ENCODE data around the gene ZDHHC19.
"Not testable (repeated sequence)": the region's sequence is repeated elsewhere in the genome, so short reads cannot be mapped to it uniquely, and the experiment has no call there.

Gene ZDHHC19

DNA sequence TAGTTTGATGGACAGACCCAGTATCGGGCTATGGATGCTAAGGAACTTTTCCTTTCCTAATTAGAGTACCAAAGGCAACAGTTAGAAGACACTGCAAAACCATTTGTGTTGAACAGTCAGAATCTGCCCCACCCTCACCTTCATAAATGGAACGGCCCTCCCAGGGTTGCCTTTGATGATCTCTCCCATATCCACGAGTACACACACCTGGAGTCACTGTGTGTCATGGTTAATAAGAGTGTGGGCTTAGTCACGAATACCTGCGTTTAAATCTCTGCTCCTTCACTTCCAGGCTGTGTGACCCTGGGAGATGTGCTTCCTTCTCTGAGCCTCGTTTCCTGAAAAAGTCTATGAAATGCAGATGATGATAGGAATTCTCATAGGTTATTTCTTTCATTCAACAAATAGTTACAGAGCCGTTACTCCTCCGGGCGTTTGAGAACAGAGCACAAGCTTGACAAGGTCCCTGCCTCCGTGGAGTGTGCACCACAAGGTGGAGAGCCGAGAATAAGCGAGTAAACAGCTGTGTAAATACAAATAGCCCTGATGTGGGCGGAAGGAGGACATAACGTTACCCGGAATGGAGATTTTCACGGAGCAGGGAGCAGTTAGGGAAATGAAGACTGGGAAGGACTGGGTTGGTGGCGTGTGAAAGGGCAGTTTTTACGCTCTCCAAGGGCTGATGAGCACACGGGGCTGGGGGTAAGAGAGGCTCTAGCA, 11.8 kb upstream of the ZDHHC19 start:
- no peak for DNase-seq

- no peak for DNase-seq
Observed at GRCh38 chr3:196220991-196221390, 9.8 kb upstream of the ZDHHC19 start.

GRCh38 chr3:196220587-196220986, 9.4 kb upstream of the ZDHHC19 start:
- no peak for DNase-seq

- DNase-seq, result no peak
Observed at GRCh38 chr3:196219970-196220311, 8.7 kb upstream of the ZDHHC19 start.

DNA sequence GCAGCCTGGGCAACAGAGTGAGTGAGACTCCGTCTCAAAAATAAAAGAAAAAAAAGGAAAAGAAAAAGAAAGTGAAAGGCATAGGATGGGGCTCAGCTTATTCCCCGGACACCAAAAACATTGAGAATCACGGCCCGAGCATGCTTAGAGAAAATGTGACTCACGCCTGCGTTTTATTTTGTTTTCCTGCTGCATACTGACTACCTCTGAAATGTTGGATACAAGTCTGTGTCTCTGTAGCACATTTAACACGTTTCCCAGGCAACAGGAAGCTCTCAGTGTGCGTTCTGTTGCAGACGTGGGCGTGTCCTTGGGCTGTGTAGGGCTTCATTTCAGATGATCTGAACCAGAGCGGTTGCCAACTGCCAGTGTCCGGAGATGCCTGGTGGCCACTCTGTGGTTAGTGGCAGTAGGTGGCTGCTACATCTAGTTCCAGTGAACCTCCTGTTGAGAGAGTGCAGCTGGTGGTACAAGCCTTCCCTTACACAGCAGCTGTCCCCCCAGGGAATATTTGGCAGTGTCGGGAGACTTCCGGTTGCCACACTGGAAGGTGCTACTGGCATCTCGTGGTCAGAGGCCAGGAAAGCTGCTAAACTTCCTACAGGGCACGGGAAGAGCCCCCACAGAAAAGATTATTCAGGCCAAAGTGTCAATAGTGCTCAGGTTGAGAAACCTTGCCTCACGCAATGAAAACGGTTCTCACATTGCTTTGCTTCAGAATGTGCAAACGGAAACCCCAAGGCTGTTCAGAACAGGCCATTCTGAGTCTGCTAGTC, 8.2 kb upstream of the ZDHHC19 start:
- peak; percentile 29 to 90 for DNase-seq

DNA sequence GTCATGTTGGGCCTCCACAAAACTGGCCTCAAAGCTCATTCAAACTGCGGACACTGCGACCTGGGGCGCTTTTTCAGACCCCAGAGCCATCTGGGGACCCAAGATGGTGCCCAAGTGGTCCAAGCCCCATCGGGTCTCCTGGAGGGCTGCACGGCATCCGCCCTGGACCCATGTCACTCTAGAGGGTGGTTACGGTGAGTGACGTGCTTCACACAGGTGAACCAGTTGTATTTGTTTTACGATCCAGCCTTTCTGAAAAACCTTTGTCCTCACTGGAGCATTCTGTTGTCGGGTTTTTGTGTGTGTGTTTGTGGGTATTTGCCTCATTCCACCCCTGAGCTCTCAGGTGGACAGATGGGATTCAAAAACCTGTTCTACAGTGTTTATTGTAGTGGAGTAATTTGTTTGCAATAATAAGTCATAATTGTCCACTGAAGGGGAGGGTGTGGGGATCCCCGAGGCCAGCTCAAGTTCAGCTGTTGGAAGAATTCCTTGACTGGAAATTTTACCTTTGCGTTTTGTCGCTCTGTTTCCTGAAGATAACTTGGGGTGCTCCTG, 7.0 kb upstream of the ZDHHC19 start:
- DNase-seq, result no peak

GRCh38 chr3:196217307-196218154, 6.3 kb upstream of the ZDHHC19 start:
- no peak for DNase-seq

DNA sequence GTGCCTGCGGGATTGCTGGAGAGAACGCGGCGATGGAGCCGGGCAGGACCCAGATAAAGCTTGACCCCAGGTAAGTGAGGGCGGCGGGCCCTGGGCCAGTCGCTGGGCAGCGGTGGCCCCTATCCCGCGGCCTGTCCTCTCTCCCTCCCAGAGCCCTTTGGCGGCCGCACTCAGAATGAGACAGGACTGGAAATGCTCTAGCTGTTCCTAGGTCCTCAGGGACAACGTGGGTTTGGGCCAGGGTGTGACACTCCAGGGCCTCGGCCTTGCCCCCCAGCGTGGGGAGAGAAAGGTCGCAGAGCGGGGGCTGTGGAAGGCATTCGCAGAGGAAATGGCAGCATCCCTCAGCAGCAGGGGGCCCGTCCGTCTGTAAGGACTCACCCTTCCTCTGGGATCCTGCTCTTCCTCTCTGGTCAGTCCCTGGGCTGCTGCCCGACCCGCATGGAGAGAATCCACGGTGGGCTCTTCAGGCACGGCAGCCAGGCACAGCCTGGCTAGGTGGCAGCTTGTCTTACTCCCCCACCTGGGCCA, 5.5 kb upstream of the ZDHHC19 start:
- DNase-seq, result no peak

DNA sequence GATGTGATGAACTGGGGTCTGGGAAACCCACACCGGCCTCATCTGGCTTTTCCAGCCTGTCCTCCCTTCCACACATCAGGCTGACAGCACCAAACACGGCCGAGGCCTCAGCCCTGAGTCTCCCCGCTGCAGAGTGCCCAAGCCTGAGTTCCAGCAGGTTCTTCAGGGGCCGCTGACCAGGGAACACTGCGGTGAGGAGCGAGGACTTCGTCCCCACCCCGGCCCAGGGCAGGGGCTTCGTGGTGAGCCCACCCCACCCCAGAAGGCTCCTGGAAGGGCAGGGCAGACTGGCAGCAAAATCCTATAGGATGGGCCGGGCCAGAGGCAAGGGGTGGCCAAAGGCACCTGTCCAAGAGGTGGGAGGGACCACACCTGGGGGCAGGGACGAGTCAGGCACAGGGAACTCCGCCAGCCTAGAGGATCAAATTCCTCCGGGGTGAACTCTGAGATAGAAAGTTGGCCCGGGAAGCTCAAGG, 4.9 kb upstream of the ZDHHC19 start, which contains the start of gene SLC51A:
SLC51A (plus strand) TSS at position 446 of the 476 bp plus-strand sequence. CDS start 179 bp downstream, outside the sequence.
- DNase-seq, result no peak

- no peak for DNase-seq
Observed at GRCh38 chr3:196215493-196216020, 4.4 kb upstream of the ZDHHC19 start.

GRCh38 chr3:196214783-196215441, 3.7 kb upstream of the ZDHHC19 start:
- no peak for DNase-seq

DNA sequence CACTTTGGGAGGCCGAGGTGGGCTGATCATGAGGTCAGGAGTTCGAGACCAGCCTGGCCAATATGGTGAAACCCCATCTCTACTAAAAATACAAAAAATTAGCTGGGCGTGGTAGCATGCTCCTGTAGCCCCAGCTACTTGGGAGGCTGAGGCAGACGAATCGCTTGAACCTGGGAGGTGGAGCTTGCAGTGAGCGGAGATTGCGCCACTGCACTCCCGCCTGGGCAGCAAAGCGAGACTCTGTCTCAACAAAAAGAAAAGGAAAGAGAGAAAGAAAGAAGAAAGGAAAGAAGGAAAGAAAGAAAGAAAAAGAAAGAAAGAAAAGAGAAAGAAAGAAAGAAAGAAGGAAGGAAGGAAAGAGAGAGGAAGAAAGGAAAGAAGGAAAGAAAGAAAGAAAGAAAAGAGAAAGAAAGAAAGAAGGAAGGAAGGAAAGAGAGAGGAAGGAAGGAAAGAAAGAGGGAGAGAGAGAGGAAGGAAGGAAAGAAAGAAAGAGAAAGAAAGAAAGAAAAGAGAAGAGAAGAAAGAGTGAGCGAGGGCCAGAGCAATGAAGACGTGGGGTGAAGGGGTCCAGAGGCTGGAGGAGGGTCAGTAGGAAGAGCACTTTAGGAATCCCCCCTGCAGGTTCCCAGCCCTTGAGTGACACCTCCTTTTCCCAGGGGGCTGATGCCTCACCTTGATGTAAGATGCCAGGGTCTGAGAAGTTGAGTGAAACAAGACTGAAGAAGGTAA, 1.1 kb downstream of the ZDHHC19 start:
- not testable (repeated sequence) for DNase-seq

GRCh38 chr3:196208942-196209695, 2.1 kb downstream of the ZDHHC19 start:
- DNase-seq, result no peak

- DNase-seq, result no peak
Observed at GRCh38 chr3:196207833-196208607, 3.2 kb downstream of the ZDHHC19 start.

GRCh38 chr3:196207159-196207832, 3.9 kb downstream of the ZDHHC19 start:
- no peak for DNase-seq

DNA sequence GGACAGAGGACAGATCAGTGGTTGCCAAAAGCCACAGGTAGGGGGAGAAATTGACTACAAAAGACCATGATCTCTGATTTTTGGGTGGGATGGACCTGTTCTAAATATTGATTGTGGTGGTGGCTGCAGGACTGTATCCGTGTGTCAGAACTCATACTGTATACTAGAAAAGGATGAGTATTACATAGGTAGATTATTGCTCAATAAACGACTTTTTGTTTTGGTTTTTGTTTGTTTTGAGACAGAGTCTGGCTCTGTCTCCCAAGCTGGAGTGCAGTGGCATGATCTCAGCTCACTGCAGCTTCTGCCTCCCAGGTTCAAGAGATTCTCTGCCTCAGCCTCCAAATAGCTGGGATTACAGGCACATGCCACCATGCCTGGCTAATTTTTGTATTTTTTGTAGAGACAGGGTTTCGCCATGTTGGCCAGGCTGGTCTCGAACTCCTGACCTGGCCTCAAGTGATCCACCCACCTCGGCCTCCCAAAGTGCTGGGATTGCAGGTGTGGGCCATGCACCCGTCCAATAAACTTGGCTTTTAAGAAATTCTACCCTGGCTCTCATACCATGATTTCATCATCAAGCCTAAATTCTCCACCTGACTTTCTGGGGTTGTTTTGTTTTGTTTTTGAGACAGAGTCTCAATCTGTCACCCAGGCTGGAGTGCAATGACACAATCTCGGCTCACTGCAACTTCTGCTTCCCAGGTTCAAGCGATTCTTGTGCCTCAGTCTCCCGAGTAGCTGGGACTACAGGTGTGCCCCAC, 5.6 kb downstream of the ZDHHC19 start:
- DNase-seq, result not testable (repeated sequence)

GRCh38 chr3:196203846-196204245, 7.4 kb downstream of the ZDHHC19 start:
- no peak for DNase-seq

DNA sequence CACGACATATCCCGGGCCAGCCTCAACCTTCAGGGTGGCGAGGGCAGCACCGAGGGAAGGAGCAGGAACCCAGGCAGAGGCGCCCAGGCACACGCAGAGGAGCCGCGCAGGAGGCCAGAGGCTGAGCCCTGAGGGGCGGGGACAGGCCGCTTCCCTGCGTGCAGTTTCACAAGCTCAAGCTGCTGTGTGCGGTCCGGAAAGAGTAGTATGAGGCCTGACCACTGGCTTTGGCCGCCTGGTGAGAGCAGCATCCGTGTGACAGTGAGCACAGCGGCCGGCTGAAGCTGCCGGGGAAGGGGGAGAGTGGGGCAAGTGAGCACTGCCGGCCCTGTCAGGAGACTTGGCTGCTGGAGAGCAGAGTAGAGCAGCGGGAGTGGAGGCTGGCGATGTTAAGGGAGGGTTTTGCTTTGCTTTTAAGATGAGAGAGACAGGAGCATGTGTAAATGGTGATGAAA, 8.7 kb downstream of the ZDHHC19 start:
- no peak for DNase-seq

All from bone marrow (tissue), 2 donors.